Measurements from ENCODE around the gene ZNF397.
"Not testable (repeated sequence)": the region's sequence is repeated elsewhere in the genome, so short reads cannot be mapped to it uniquely, and the experiment has no call there.

Gene ZNF397

GRCh38 chr18:35240664-35241447 is at the start of gene ZNF397:
ZNF397 (plus strand) TSS chr18:35241034; CDS start chr18:35242471, 1,437 bp downstream.
- peak; percentile 78 for DNase-seq (ENCODE audit: low spot score)

DNA sequence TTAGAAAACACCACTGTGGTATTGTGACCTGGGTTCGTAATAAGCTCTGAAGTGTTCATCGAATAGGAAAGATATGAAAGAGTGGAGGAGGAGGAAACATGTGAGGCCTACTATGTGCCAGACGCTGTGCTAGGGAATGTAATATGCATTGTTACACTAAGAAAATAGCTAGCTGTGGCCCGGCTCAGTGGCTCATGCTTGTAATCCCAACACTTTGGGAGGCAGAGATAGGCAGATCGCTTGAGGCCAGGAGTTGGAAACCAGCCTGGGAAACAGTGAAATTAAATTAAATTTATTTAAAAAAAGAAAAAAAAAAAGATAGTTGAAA is 49.2 kb upstream of the ZNF397 start:
- DNase-seq (ENCODE audit: low spot score), result no peak

DNA sequence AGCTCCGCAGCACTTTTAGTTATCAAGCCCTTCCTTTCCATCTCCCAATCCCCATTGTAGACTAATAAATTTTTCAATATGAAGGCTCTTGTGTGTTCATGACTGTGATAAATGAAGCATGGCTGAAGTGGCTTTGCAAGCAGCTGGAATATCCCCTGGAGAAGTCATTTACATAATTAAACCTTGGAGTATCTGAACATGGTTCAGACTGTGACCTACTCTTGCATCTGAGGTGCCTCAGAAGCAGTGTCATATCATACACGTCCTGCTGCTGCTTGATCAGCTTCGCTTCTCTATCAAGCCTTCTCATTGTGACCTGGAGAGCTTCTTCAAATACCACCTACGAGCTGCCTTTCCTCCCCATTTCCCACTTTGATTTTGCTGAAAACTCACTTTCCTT is 48.4 kb upstream of the ZNF397 start:
- no peak for DNase-seq (ENCODE audit: low spot score)

DNA sequence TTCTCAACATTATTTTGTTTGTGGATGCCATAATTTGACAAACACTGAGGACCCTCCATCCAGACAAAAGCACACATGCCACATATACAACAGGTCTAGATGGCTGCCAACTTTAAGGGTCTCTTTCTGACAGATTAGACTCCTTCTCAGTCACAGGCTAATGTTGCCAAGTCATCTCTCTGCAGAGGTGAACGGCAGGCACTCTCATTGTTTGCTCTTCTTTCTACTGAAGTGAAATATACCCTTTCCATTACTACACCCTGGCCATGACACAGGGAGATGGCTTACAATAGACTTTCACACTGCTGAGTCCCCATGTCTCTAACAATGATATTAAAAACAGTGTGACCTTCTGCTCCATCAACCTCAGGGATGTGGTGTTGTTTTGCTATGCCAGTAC is 47.5 kb upstream of the ZNF397 start:
- DNase-seq (ENCODE audit: low spot score), result peak; percentile 8

- DNase-seq (ENCODE audit: low spot score), result no peak
These were observed 43.5 kb upstream of the ZNF397 start for GRCh38 chr18:35197296-35197695.

DNA sequence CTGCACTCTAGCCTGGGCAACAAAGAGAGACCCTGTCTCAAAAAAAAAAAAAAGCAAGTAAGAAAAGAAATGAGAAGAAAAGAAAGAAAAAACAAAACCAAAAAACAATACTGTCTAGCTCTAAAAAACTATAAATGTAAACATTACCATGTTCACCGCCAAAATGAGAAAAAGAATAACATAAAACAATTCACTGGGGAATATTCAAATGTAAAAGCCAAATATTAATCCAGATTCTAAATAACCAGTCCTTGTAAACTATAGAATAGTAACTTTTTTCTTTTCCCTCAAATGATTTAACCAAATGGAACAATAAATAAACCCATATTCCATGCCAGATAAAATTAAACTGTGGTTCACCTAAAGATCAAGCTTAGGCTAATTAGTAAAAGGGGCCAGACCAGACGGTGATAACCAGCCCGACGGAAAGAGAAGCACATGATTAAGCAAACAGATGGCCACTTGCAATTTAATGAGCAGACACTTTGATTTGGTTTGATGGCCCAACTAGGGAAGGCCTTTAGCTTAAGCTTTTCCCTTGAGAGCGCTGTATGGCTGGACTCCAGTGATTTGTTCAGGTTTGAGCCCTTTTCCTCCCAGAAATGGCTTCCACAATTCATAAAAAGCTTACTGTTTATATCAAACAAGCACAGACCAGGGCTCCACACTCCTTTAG is 39.4 kb upstream of the ZNF397 start:
- no peak for DNase-seq (ENCODE audit: low spot score)

GRCh38 chr18:35203067-35203466 is 37.8 kb upstream of the ZNF397 start:
- no peak for DNase-seq (ENCODE audit: low spot score)

- DNase-seq (ENCODE audit: low spot score), result no peak
These were observed 35.6 kb upstream of the ZNF397 start for GRCh38 chr18:35205199-35205712.

GRCh38 chr18:35205746-35206458 is 34.9 kb upstream of the ZNF397 start:
- not testable (repeated sequence) for DNase-seq (ENCODE audit: low spot score)

- no peak for DNase-seq (ENCODE audit: low spot score)
These were observed 25.8 kb upstream of the ZNF397 start for GRCh38 chr18:35215026-35215425.

GRCh38 chr18:35216611-35217010 is 24.2 kb upstream of the ZNF397 start:
- not testable (repeated sequence) for DNase-seq (ENCODE audit: low spot score)

GRCh38 chr18:35219331-35219730 is 21.5 kb upstream of the ZNF397 start:
- DNase-seq (ENCODE audit: low spot score), result not testable (repeated sequence)

GRCh38 chr18:35220424-35220823 is 20.4 kb upstream of the ZNF397 start:
- no peak for DNase-seq (ENCODE audit: low spot score)

GRCh38 chr18:35223797-35224196 is 17.0 kb upstream of the ZNF397 start:
- no peak for DNase-seq (ENCODE audit: low spot score)

GRCh38 chr18:35227254-35227653 is 13.6 kb upstream of the ZNF397 start:
- DNase-seq (ENCODE audit: low spot score), result no peak

DNA sequence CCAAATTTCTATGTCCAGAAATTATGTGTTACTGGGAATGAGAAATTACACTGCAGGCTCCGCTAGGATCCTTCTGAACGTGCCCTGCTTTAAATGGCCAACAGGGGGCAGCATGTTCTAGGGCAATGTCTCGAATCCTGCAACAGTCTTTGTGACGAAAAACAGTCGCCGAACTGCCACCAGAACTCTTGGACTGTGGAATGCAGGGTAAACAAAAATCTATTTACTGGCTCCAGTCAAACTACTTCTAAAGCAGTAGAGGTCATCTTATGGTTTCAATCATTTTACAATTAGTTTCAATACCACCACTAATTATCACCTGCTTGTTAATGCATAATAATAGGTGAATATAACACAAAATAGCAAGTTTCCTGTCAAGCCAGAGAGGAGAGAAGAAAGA is 9.8 kb upstream of the ZNF397 start:
- peak; percentile 26 for DNase-seq (ENCODE audit: low spot score)

- no peak for DNase-seq (ENCODE audit: low spot score)
These were observed 4.1 kb upstream of the ZNF397 start for GRCh38 chr18:35236571-35237363.

DNA sequence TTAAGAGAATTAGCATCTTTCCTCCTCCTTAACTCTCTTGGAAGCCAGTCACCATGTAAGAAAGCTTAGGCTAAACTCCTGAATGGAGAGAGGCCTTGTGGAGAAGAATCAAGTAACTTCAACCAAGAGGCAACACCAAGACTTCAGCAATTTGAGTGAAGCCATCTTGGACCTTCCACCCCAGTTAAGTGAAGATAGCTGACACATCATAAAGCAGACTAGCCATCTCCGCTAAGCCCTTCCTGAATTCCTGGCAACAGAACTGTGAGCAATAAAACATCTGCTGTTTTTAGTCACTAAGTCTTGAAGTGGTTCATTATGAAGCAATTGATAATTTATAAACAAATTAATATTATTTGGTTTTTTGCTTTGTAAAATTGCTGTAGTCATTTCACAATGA is 1.5 kb upstream of the ZNF397 start:
- no peak for DNase-seq (ENCODE audit: low spot score)

GRCh38 chr18:35241448-35241804 is 592 bp downstream of the ZNF397 start:
- no peak for DNase-seq (ENCODE audit: low spot score)

DNA sequence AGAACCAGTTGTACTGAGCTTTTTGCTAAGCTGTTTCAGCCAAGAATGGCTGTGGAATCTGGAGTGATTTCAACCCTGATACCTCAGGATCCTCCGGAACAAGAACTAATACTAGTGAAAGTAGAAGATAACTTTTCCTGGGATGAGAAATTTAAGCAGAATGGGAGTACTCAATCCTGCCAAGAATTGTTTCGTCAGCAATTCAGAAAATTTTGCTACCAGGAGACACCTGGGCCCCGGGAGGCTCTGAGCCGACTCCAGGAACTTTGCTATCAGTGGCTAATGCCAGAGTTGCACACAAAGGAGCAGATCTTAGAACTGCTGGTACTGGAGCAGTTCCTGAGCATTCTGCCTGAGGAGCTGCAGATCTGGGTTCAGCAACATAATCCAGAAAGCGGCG is 1.6 kb downstream of the ZNF397 start:
- DNase-seq (ENCODE audit: low spot score), result no peak

DNA sequence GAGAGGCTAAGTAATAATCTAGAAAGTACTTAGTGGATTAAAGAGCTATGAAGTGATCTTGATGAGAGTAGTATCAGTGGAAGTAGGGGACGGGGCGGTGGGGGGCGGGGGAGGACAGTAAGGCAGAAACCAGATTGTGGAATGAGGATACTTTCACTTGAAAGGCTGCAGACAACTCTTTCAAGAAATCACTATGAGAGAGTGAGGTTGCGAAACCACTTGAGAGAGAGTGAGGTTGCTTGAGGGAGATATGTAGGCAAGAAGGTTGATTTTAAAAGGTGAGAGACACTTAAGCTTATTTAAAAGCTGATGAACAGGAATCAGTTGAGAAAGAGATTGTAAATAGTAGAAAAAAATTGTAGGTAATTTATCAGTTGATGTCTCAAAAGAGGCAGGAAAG is 3.8 kb downstream of the ZNF397 start:
- DNase-seq (ENCODE audit: low spot score), result no peak

GRCh38 chr18:35245719-35246317 is 5.0 kb downstream of the ZNF397 start:
- no peak for DNase-seq (ENCODE audit: low spot score)
